Neural cell (in vitro differentiated cells): ENCODE measurements around the gene PLXNA4. TPM values are rescaled to one million over a fixed set of nuclear protein-coding genes. Genes with fewer than 3 reads are reported as not detected.

ENCODE experiments used
- H2AFZ ChIP-seq: fragments of 200-600, 300-800 bp; sonication (generic), shearing (Covaris generic); 2 replicates; pipeline ENCODE4 v1.6.0; 2014; ENCODE audit warnings: low read depth, mild to moderate bottlenecking, antibody characterized with exemption, low read length, moderate library complexity
- H3F3A ChIP-seq: fragments of 200-600 bp; shearing (Covaris generic); 2 replicates; pipeline ENCODE4 v1.6.1; 2016; ENCODE audit warnings: mild to moderate bottlenecking, moderate library complexity, mixed read lengths, antibody characterized with exemption, low read length; ENCODE audit not compliant: insufficient read depth, poor library complexity, severe bottlenecking
- H3K27ac ChIP-seq: fragments of 200-600, 300-800 bp; sonication (generic), shearing (Covaris generic); 2 replicates; pipeline ENCODE4 v1.5.1; 2014; ENCODE audit warnings: mild to moderate bottlenecking, low read length, moderate library complexity
- H3K27me3 ChIP-seq: fragments of 300-800, 200-600 bp; sonication (generic), shearing (Covaris generic); 2 replicates; pipeline ENCODE4 v1.6.0; 2014; ENCODE audit warnings: mild to moderate bottlenecking, low read depth, low read length, moderate library complexity; ENCODE audit not compliant: insufficient read depth
- H3K36me3 ChIP-seq: fragments of 300-800, 200-600 bp; sonication (generic), shearing (Covaris generic); 2 replicates; pipeline ENCODE4 v1.5.1; 2014; ENCODE audit warnings: mild to moderate bottlenecking, antibody characterized with exemption, low read length, moderate library complexity; ENCODE audit not compliant: insufficient read depth
- H3K4me2 ChIP-seq: fragments of 300-800, 200-600 bp; sonication (generic), shearing (Covaris generic); 2 replicates; pipeline ENCODE4 v1.6.0; 2014; ENCODE audit warnings: mild to moderate bottlenecking, low read length
- H3K4me3 ChIP-seq: fragments of 300-800, 200-600 bp; sonication (generic), shearing (Covaris generic); 2 replicates; pipeline ENCODE4 v1.5.1; 2014; ENCODE audit warnings: mild to moderate bottlenecking, low read length, moderate library complexity
- H3K79me2 ChIP-seq: fragments of 200-600 bp; shearing (Covaris generic); replicated peaks from 2 replicates; pipeline ENCODE4 v1.6.0; 2014; ENCODE audit warnings: mild to moderate bottlenecking, low read length, moderate library complexity; ENCODE audit not compliant: insufficient read depth
- H3K9ac ChIP-seq: fragments of 300-800, 200-600 bp; sonication (generic), shearing (Covaris generic); 2 replicates; pipeline ENCODE4 v1.6.1; 2016; ENCODE audit warnings: mild to moderate bottlenecking, low read length, mixed read lengths
- H3K9me2 ChIP-seq: fragments of 200-600 bp; shearing (Covaris generic); 2 replicates; pipeline ENCODE4 v1.6.1; 2016; ENCODE audit warnings: mild to moderate bottlenecking, low read length, mixed read lengths; ENCODE audit not compliant: insufficient read depth
- H3K9me3 ChIP-seq: fragments of 200-600, 300-800 bp; sonication (generic), shearing (Covaris generic); 2 replicates; pipeline ENCODE4 v1.6.1; 2016; ENCODE audit warnings: mild to moderate bottlenecking, mixed run types, low read length, moderate library complexity, mixed read lengths
- H4K20me1 ChIP-seq: fragments of 200-600 bp; shearing (Covaris generic); 2 replicates; pipeline ENCODE4 v1.6.1; 2016; ENCODE audit warnings: mild to moderate bottlenecking, mixed run types; ENCODE audit not compliant: insufficient read depth
- CTCF ChIP-seq: fragments of 450-650 bp; IDR thresholded peaks from 2 replicates; pipeline ENCODE4 v1.5.1; 2014; ENCODE audit warnings: antibody characterized with exemption, mild to moderate bottlenecking, moderate library complexity; ENCODE audit not compliant: poor library complexity, severe bottlenecking
- EP300 ChIP-seq: fragments of 450-650 bp; conservative IDR thresholded peaks from 2 replicates; pipeline ENCODE4 v1.6.1; 2014; ENCODE audit warnings: antibody characterized with exemption, mild to moderate bottlenecking, moderate library complexity; ENCODE audit not compliant: poor library complexity, severe bottlenecking
- EZH2 ChIP-seq: fragments of 200-600, 300-800 bp; shearing (Covaris generic), sonication (generic); IDR thresholded peaks from 2 replicates; pipeline ENCODE4 v1.6.1; 2014; ENCODE audit warnings: antibody characterized with exemption, low read length, borderline replicate concordance, mild to moderate bottlenecking; ENCODE audit not compliant: insufficient read depth, poor library complexity, severe bottlenecking
- MXI1 ChIP-seq: fragments of 450-650 bp; conservative IDR thresholded peaks from 2 replicates; pipeline ENCODE4 v1.6.1; 2014; ENCODE audit warnings: antibody characterized with exemption, mild to moderate bottlenecking; ENCODE audit not compliant: poor library complexity, severe bottlenecking
- POLR2AphosphoS5 ChIP-seq: IDR thresholded peaks from 2 replicates; pipeline ENCODE4 v1.6.1; 2012
- RAD21 ChIP-seq: fragments of 450-650 bp; conservative IDR thresholded peaks from 2 replicates; pipeline ENCODE4 v1.6.1; 2014; ENCODE audit warnings: antibody characterized with exemption, mild to moderate bottlenecking, moderate library complexity
- REST ChIP-seq: IDR thresholded peaks from 2 replicates; pipeline ENCODE4 v1.6.1; 2012; ENCODE audit warnings: borderline replicate concordance
- SMC3 ChIP-seq: fragments of 450-650 bp; conservative IDR thresholded peaks from 2 replicates; pipeline ENCODE4 v1.6.1; 2014; ENCODE audit warnings: antibody characterized with exemption, mild to moderate bottlenecking, moderate library complexity; ENCODE audit not compliant: poor library complexity
- TAF1 ChIP-seq: IDR thresholded peaks from 2 replicates; pipeline ENCODE4 v1.6.1; 2012; ENCODE audit warnings: low read depth
- polyA plus RNA-seq: library from polyadenylated mRNA; depleted of rRNA; stranded (reverse); fragments of >200 nt; gene quantifications from 2 replicates; pipeline ENCODE4 v1.2.3, GENCODE V29; 2014

The PLXNA4 gene
- polyA plus RNA-seq, 1 donor from 2014 or later, result 7.2 TPM

- TF ChIP-seq SMC3, result no peak
- no peak for TF ChIP-seq REST
- TF ChIP-seq MXI1, result no peak
- TF ChIP-seq EZH2, result no peak
- TF ChIP-seq EP300, result no peak
- TF ChIP-seq POLR2AphosphoS5, result no peak
- no peak for TF ChIP-seq RAD21
- TF ChIP-seq TAF1, result no peak
- TF ChIP-seq CTCF, result no peak
- Histone ChIP-seq H4K20me1 (no peaks in the 10 kb centered on the region), H2AFZ (no peak overlapping the region), H3K9me3 (no peaks in the 10 kb centered on the region), H3K9ac (no peak overlapping the region), H3F3A (no peaks in the 10 kb centered on the region), H3K9me2 (no peaks in the 10 kb centered on the region), H3K27ac (no peak overlapping the region), H3K4me3 (no peak overlapping the region), H3K27me3 (no peaks in the 10 kb centered on the region), H3K36me3 (no peaks in the 10 kb centered on the region), H3K4me2 (no peak overlapping the region), H3K79me2 (no peaks in the 10 kb centered on the region)
Observed at GRCh38 chr7:132533916-132534315, 42.4 kb downstream of the PLXNA4 start.

GRCh38 chr7:132532281-132532680 lies 44.0 kb downstream of the PLXNA4 start:
- no peaks in the 10 kb centered on the region for H3K36me3 ChIP-seq
- H3K9me3 ChIP-seq, result no peaks in the 10 kb centered on the region
- TF ChIP-seq EZH2 (no peak), SMC3 (no peak), CTCF (no peak), EP300 (no peak), POLR2AphosphoS5 (no peak), TAF1 (no peak), RAD21 (no peak), REST (no peak)
- no peak overlapping the region for H2AFZ ChIP-seq
- no peaks in the 10 kb centered on the region for H4K20me1 ChIP-seq
- no peaks in the 10 kb centered on the region for H3F3A ChIP-seq
- H3K79me2 ChIP-seq, result no peaks in the 10 kb centered on the region
- no peaks in the 10 kb centered on the region for H3K9me2 ChIP-seq
- no peak overlapping the region for H3K4me3 ChIP-seq
- H3K9ac ChIP-seq, result no peak overlapping the region
- no peaks in the 10 kb centered on the region for H3K27me3 ChIP-seq
- H3K4me2 ChIP-seq, result no peak overlapping the region
- H3K27ac ChIP-seq, result no peak overlapping the region
